Gastrocnemius medialis (tissue), 4 donors: ENCODE measurements around the gene LMTK2.

ENCODE experiments used
- POLR2A ChIP-seq, 2 donors: fragments of 450-650 bp; IDR thresholded peaks; one replicate each; pipeline ENCODE4 v1.6.1; 2017; ENCODE audit warnings: antibody characterized with exemption in 2 of 2, mild to moderate bottlenecking in 2 of 2, moderate library complexity in 2 of 2
- TF ChIP-seq, protein P1 (sequence below), 5 experiments: fragments of 450-650 bp in 3 of 5; fragments of 200-600 bp in 2 of 5; sonication (generic) in 2 of 5; IDR thresholded peaks in 4 of 5; conservative IDR thresholded peaks in 1 of 5; 1 replicate in 4 of 5; 2 replicates in 1 of 5; pipeline ENCODE4 v1.5.1; 2016 to 2019; ENCODE audit warnings: antibody characterized with exemption in 5 of 5, mild to moderate bottlenecking in 3 of 5, moderate library complexity in 3 of 5

GRCh38 chr7:98148607-98149006, 41.9 kb downstream of the LMTK2 start:
- no peak for TF ChIP-seq POLR2A (IDR thresholded peaks at IDR 0.05)
- TF ChIP-seq, protein P1, sequence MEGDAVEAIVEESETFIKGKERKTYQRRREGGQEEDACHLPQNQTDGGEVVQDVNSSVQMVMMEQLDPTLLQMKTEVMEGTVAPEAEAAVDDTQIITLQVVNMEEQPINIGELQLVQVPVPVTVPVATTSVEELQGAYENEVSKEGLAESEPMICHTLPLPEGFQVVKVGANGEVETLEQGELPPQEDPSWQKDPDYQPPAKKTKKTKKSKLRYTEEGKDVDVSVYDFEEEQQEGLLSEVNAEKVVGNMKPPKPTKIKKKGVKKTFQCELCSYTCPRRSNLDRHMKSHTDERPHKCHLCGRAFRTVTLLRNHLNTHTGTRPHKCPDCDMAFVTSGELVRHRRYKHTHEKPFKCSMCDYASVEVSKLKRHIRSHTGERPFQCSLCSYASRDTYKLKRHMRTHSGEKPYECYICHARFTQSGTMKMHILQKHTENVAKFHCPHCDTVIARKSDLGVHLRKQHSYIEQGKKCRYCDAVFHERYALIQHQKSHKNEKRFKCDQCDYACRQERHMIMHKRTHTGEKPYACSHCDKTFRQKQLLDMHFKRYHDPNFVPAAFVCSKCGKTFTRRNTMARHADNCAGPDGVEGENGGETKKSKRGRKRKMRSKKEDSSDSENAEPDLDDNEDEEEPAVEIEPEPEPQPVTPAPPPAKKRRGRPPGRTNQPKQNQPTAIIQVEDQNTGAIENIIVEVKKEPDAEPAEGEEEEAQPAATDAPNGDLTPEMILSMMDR (IDR thresholded peaks at IDR 0.05 in 4 of 5, conservative IDR thresholded peaks at IDR 0.05 in 1 of 5) = no peak
